ENCODE results near the gene DAGLB.

DNA sequence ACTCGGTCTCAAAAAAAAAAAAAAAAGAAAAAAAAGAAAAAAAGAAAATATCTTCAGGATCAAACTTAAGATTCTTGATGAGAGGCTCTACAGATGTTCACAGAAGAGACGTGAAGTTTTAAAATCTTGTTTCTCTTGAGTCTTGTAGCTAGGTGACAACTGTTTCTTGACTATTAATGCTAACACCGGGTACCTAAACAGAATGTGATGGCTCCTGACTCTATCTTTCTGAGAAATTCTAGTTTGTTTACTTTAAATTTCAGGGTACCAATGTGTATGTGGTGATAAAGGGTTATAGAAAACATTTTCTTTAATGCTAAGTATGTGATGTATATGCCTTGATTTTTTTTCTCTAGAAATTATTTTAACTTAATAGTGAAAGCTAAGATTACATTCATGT, 61.0 kb downstream of the DAGLB start:
- no peak for TF ChIP-seq POLR2A (IDR thresholded peaks at IDR 0.05)
- TF ChIP-seq, protein P1, sequence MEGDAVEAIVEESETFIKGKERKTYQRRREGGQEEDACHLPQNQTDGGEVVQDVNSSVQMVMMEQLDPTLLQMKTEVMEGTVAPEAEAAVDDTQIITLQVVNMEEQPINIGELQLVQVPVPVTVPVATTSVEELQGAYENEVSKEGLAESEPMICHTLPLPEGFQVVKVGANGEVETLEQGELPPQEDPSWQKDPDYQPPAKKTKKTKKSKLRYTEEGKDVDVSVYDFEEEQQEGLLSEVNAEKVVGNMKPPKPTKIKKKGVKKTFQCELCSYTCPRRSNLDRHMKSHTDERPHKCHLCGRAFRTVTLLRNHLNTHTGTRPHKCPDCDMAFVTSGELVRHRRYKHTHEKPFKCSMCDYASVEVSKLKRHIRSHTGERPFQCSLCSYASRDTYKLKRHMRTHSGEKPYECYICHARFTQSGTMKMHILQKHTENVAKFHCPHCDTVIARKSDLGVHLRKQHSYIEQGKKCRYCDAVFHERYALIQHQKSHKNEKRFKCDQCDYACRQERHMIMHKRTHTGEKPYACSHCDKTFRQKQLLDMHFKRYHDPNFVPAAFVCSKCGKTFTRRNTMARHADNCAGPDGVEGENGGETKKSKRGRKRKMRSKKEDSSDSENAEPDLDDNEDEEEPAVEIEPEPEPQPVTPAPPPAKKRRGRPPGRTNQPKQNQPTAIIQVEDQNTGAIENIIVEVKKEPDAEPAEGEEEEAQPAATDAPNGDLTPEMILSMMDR (IDR thresholded peaks at IDR 0.05): no peak
